Cortex of kidney (tissue), 1 donor: ENCODE measurements around the gene LARGE1.
"Not testable (repeated sequence)": the region's sequence is repeated elsewhere in the genome, so short reads cannot be mapped to it uniquely, and the experiment has no call there.

ENCODE experiments used
- DNase-seq: peaks from one replicate; lab custom pipeline; 2025; lab: John Stamatoyannopoulos, UW

LARGE1 gene

DNA sequence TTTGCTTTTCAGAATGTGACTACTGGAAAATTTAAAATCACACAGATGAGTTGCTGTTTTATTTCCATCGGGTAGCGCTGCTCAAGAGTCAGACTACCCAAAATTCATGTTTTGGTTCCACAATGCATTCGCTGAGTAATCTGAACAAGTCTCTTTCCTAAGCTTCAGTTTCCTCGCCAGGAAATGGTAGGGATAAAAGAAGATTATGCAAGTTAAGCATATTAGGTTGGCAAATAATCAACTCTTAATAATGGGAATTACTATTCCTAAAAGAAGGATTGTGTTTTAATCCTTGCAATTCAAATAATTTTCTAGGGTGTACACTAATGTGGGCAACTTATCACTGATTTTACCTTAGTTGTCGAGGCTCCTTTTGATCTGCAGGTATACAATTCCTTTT lies 326.5 kb downstream of the LARGE1 start:
- no peak for DNase-seq

- no peak for DNase-seq
Measured at GRCh38 chr22:33591946-33592345, 328.3 kb downstream of the LARGE1 start.

DNA sequence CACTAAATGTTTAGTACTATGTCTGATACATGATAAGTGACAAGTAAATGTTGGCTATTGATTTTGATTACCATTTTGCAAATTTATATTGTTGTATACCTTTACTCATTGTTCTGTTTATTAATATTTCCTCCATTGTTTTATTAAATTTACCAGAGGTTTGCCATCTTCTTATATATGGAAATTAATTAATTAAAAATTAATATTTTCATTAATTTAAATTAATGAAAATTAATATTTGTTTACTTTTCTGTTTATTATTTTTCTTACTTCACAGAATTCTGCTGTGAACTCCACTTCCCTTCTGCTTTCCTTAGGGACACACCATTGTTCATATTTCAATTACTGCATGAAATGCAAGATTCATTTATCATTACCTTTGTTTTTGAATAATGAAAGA lies 331.0 kb downstream of the LARGE1 start:
- DNase-seq = no peak

DNA sequence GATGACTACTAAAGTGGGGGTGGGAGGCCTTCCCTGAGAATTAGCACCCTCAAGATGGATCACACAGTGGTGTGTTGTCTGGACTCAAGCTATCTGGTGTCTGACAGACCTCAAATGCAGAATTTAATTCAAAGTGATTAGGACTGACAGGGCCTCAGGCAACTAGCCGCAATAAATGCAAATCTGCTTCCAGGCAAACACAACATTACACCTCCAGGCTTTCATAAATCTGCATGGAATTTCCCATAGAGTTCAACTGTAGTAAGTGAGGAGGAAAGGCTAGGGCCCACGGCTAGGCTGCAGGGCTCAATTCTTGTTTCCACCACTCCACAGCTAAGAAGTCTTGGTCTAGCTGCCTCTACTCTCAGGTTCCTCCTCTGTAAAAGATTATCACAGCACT lies 331.4 kb downstream of the LARGE1 start:
- no peak for DNase-seq

- DNase-seq = no peak
Measured at GRCh38 chr22:33584152-33584551, 336.1 kb downstream of the LARGE1 start.

- DNase-seq = no peak
Measured at GRCh38 chr22:33582822-33583400, 337.4 kb downstream of the LARGE1 start.

DNA sequence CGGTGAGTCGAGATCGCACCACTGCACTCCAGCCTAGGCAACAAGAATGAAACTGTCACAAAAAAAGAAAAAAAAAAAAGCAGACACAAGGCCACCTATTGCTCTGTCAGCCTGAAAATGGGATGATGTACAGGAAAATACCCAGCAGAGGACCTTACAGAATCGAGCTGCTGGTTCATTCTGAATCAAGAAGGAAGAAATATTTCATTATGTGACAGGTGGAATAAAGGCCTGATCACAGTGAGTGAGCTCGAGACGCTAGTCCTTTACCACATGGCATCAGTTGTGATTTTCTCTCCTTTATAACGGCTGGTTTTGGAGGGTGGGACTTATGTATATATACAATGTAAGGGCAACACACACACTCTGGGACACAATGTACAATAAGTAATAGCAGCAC lies 340.0 kb downstream of the LARGE1 start:
- DNase-seq = no peak

GRCh38 chr22:33579448-33580093 lies 340.7 kb downstream of the LARGE1 start:
- no peak for DNase-seq

DNA sequence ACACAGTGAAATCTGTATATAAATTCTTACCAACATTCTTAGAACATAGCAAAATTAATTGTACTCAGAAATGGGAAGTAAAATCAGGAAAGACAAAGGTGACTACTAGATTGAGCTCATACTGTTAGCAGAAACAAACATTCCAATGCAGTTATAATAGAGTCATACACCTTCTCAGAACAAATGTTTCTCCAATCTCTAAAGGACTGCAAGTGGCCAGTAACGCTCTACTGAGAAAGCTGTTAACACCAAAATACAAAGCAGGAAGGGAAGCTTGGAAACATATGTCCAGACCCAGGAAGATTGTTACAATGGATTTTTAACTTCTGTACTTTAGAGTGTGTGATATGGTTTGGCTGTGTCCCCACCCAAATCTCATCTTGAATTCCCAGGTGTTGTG lies 341.5 kb downstream of the LARGE1 start:
- DNase-seq = no peak

GRCh38 chr22:33577862-33578411 lies 342.3 kb downstream of the LARGE1 start:
- no peak for DNase-seq

- DNase-seq = no peak
Measured at GRCh38 chr22:33576205-33576604, 344.1 kb downstream of the LARGE1 start.

- no peak for DNase-seq
Measured at GRCh38 chr22:33575771-33576170, 344.5 kb downstream of the LARGE1 start.

DNA sequence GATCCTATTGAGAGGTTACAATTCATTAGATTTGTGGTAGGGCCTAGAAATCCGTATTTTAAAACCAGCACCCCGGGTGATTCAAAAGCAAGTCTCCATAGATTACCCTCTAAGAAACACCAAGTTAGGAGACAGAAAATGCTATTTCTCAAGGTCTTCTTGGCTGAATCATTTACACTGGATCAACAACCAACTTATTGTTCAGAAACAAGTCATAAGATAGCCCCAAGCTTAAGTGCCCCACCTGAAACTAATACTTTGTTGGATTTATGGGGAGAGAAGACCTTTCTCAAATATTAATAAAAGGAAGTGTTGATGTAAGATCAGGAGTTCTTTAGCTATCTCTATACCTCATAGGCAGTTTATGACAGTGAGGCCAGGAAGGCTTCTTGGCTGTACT lies 345.2 kb downstream of the LARGE1 start:
- DNase-seq = no peak

DNA sequence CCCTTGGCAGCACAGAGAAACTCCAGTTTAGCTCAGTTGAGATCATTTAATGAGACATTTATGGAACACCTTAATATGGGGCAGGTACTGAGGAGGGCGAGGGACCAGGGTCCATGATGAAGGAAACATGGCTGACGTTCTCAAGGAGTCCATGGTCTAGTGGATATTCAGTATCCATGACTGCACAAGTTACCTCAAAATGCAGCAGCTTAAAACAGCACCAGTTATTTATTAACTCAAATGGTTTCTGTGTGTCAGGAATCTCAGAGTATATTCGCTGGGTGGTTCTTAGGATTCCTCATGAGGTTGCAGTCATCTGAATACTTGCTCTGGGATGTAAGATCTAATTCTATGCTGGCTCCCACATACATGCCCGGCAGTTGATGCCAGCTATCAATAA lies 346.8 kb downstream of the LARGE1 start:
- DNase-seq = no peak

DNA sequence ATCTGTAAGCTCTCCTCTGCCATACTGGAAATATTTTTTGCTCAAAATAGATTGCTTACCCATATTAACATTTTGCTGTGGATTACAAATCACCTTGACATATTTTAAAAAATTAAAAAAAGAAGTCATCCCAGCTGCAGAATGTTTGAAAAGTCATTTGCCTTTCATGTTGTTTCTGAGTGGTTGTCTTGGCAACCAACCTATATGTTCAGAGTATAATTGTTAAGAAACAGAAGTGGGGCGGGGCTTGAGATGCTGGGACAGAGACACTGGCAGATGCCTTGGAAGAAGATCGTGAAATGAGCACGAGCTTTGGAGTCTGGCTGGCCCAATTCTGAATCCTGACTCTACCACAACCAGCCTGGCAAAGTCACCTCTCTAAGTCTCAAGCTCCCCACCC lies 348.2 kb downstream of the LARGE1 start:
- no peak for DNase-seq

- no peak for DNase-seq
Measured at GRCh38 chr22:33570110-33570509, 350.2 kb downstream of the LARGE1 start.

- no peak for DNase-seq
Measured at GRCh38 chr22:33569559-33569958, 350.7 kb downstream of the LARGE1 start.

DNA sequence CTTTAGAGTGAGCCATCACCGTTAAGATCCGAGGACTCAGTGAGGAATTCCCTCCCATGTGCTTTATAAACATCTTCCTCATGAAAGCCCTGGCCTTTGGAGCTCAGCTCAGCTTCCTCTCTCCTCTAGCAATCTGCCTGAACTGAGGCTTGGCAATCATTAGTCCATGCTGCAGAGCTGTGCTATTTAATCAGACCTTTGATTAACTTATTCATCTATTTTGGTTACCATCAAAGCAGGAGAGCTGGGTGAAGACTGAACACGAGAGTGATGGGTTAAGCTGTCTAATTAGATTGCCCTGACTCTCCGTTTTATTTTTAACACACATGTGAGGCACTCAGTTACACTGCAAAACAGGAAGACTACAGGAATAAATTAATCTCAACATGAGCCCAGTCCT lies 351.3 kb downstream of the LARGE1 start:
- DNase-seq = no peak

DNA sequence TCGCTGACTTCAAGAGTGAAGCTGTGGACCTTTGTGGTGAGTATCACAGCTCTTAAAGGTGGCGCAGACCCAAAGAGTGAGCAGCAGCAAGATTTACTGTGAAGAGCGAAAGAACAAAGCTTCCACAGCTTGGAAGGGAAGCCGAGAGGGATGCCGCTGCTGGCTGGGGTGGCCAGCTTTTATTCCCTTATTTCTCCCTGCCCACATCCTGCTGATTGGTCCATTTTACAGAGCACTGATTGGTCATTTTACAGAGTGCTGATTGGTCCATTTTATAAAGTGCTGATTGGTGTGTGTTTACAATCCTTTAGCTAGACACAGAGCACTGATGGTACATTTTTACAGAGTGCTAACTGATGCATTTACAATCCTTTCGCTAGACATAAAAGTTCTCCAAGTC lies 353.8 kb downstream of the LARGE1 start:
- DNase-seq = not testable (repeated sequence)

- DNase-seq = no peak
Measured at GRCh38 chr22:33565580-33565995, 354.7 kb downstream of the LARGE1 start.

DNA sequence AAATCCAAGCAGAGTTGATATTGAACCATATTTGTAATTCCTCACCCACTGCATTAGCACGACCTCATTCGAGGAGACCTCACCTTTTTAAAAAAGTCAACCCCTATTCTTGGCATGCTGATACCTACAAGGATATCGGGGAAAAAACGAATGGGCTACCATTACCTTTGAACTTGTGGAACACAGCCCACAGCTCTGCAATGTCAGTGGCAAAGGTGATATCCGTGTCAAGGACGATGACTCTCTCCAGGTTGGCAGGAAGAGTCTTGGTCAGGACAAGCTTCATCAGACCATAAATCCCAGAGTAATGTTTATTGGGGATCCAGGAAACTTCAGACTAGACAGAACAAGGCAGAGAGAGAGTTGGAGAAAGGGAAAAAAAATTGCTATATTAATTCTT lies 355.6 kb downstream of the LARGE1 start:
- no peak for DNase-seq

GRCh38 chr22:33563220-33563964 lies 356.9 kb downstream of the LARGE1 start:
- DNase-seq = no peak

GRCh38 chr22:33562501-33562900 lies 357.8 kb downstream of the LARGE1 start:
- DNase-seq = no peak
